Measurements from ENCODE around the gene ALKBH3. TPM values are rescaled to one million over a fixed set of nuclear protein-coding genes. Genes with fewer than 3 reads are reported as not detected.
A peak's percentile ranks its signal among the peaks of the same experiment; 100 is the strongest.

The ALKBH3 gene
- total and polyA plus RNA-seq, 8 donors: 25.7 to 113 (median 34.4) TPM

- Histone ChIP-seq H3K4me1 (no peaks in the 10 kb centered on the region), H3K27me3 (no peaks in the 10 kb centered on the region), H3K4me3 (no peak overlapping the region), H3K9me3 (no peaks in the 10 kb centered on the region), H3K27ac (no peak overlapping the region), H3K36me3 (peaks cover 0 to 34% (median 28%) of the 10 kb centered on the region in 4 donors)
- intact Hi-C loops (cut with DNase I; ENCODE audit: low total_unique reads): no loop called here
- TF ChIP-seq POLR2AphosphoS5 (IDR thresholded peaks at IDR 0.05): no peak
- TF ChIP-seq POLR2A (IDR thresholded peaks at IDR 0.05): no peak
- TF ChIP-seq EP300 (IDR thresholded peaks at IDR 0.05): no peak
- TF ChIP-seq, protein P1, sequence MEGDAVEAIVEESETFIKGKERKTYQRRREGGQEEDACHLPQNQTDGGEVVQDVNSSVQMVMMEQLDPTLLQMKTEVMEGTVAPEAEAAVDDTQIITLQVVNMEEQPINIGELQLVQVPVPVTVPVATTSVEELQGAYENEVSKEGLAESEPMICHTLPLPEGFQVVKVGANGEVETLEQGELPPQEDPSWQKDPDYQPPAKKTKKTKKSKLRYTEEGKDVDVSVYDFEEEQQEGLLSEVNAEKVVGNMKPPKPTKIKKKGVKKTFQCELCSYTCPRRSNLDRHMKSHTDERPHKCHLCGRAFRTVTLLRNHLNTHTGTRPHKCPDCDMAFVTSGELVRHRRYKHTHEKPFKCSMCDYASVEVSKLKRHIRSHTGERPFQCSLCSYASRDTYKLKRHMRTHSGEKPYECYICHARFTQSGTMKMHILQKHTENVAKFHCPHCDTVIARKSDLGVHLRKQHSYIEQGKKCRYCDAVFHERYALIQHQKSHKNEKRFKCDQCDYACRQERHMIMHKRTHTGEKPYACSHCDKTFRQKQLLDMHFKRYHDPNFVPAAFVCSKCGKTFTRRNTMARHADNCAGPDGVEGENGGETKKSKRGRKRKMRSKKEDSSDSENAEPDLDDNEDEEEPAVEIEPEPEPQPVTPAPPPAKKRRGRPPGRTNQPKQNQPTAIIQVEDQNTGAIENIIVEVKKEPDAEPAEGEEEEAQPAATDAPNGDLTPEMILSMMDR (IDR thresholded peaks at IDR 0.05): peak in 5 of 7 experiments; percentile 55 to 72 (median 65)
- peak; percentile 62 to 86 for DNase-seq
- 23 to 30% (median 25%) methylated on average over 4 of the region's 4 CpGs for WGBS, 5 donors
Observed at GRCh38 chr11:43852057-43852636, 28.5 kb upstream of the ALKBH3 start.

GRCh38 chr11:43853781-43854180 is 26.9 kb upstream of the ALKBH3 start:
- H3K27me3 ChIP-seq: no peaks in the 10 kb centered on the region
- H3K4me1 ChIP-seq: no peaks in the 10 kb centered on the region
- intact Hi-C loops (cut with DNase I; ENCODE audit: low total_unique reads): no loop called here
- no peak overlapping the region for H3K27ac ChIP-seq
- H3K36me3 ChIP-seq: peaks cover 0 to 37% (median 30%) of the 10 kb centered on the region in 4 donors
- H3K4me3 ChIP-seq: no peak overlapping the region
- no peak for DNase-seq
- no peaks in the 10 kb centered on the region for H3K9me3 ChIP-seq
- TF ChIP-seq, protein P1 (IDR thresholded peaks at IDR 0.05): no peak
- TF ChIP-seq EP300 (IDR thresholded peaks at IDR 0.05) (no peak), POLR2A (IDR thresholded peaks at IDR 0.05) (no peak), POLR2AphosphoS5 (IDR thresholded peaks at IDR 0.05) (no peak)

DNA sequence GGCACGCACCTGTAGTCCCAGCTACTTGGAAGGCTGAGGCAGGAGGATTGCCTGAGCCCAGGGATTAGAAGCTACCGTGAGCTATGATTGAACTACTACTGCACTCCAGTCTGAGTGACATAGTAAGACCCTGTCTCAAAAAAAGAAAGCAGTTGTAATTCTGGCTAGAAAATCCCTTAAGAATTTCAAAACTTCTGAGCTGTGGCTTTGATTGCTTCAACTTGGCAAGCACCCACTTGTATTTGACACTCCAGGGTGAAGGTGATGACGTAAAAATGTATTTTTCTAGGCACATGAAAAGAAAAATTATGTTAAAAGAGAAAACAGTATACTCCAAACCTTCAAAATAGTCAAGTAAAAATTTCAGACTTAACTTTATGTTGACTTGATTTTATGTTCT is 23.6 kb upstream of the ALKBH3 start:
- Histone ChIP-seq H3K36me3 (peaks cover 0 to 37% (median 30%) of the 10 kb centered on the region in 4 donors), H3K27ac (no peak overlapping the region), H3K9me3 (no peaks in the 10 kb centered on the region), H3K27me3 (no peaks in the 10 kb centered on the region), H3K4me3 (no peak overlapping the region), H3K4me1 (no peaks in the 10 kb centered on the region)
- intact Hi-C loops (cut with DNase I; ENCODE audit: low total_unique reads): no loop called here
- 91 to 94% (median 94%) methylated on average over 3 of the region's 3 CpGs for WGBS, 5 donors
- no peak for DNase-seq
- TF ChIP-seq EP300 (IDR thresholded peaks at IDR 0.05) (no peak), POLR2AphosphoS5 (IDR thresholded peaks at IDR 0.05) (no peak), POLR2A (IDR thresholded peaks at IDR 0.05) (no peak)
- TF ChIP-seq, protein P1 (IDR thresholded peaks at IDR 0.05): no peak

DNA sequence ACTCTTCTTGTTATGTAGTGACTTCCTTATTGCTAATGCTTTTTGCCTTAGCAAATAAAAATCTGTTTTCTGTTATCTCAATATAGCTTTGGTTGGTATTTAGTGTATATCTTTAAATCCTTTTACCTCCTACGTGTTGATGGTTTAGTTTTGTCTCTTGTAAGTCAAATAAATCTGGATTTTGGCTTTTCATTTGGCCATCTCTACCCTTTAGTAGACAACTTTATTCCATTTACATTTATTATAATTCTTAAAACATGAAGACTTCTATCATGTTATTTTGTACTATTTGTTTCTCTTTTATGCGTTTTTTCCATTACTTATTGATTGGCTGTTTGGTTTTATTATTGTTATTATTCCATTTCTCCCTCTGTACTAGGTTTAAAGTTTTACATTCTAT is 19.5 kb upstream of the ALKBH3 start:
- H3K4me1 ChIP-seq: no peaks in the 10 kb centered on the region
- H3K36me3 ChIP-seq: peaks cover 0 to 13% (median 12%) of the 10 kb centered on the region in 4 donors
- no peak overlapping the region for H3K27ac ChIP-seq
- H3K9me3 ChIP-seq: no peaks in the 10 kb centered on the region
- no peak overlapping the region for H3K4me3 ChIP-seq
- H3K27me3 ChIP-seq: no peaks in the 10 kb centered on the region
- intact Hi-C loops (cut with DNase I; ENCODE audit: low total_unique reads): no loop called here
- WGBS, 5 donors: 70 to 87% (median 81%) methylated on average over 2 of the region's 2 CpGs
- no peak for DNase-seq
- TF ChIP-seq, protein P1 (IDR thresholded peaks at IDR 0.05): no peak
- TF ChIP-seq POLR2AphosphoS5 (IDR thresholded peaks at IDR 0.05) (no peak), EP300 (IDR thresholded peaks at IDR 0.05) (no peak), POLR2A (IDR thresholded peaks at IDR 0.05) (no peak)

Data from stomach (tissue), 9 donors.